Adipose tissue (tissue), 3 donors: ENCODE results near the gene OR2A2. TPM values are rescaled to one million over a fixed set of nuclear protein-coding genes. Genes with fewer than 3 reads are reported as not detected.
"Not testable (repeated sequence)": the region's sequence is repeated elsewhere in the genome, so short reads cannot be mapped to it uniquely, and the experiment has no call there.

Source experiments
- H3K27ac ChIP-seq: one replicate; pipeline ENCODE4 v1.5.1; 2013; ENCODE audit warnings: low read depth, low read length
- WGBS, 3 donors: extraction: QIAGEN DNeasy Blood & Tissue Kit; methylation state at CpG; one replicate each; pipeline ENCODE4 v1.1.7; 2013; 5-methylcytosine and 5-hydroxymethylcytosine counted together
- polyA plus RNA-seq, 3 donors: library from polyadenylated mRNA; stranded (reverse); fragments of 200-250 nt; gene quantifications; one replicate each; pipeline ENCODE4 v1.2.3, GENCODE V29; 2013
- donor health status: healthy with polysubstance abuse.
- donor health status: Bipolar disorder and iron deficiency.
- donor health status: healthy.

The OR2A2 gene, protein sequence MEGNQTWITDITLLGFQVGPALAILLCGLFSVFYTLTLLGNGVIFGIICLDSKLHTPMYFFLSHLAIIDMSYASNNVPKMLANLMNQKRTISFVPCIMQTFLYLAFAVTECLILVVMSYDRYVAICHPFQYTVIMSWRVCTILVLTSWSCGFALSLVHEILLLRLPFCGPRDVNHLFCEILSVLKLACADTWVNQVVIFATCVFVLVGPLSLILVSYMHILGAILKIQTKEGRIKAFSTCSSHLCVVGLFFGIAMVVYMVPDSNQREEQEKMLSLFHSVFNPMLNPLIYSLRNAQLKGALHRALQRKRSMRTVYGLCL
- polyA plus RNA-seq, result not detected

DNA sequence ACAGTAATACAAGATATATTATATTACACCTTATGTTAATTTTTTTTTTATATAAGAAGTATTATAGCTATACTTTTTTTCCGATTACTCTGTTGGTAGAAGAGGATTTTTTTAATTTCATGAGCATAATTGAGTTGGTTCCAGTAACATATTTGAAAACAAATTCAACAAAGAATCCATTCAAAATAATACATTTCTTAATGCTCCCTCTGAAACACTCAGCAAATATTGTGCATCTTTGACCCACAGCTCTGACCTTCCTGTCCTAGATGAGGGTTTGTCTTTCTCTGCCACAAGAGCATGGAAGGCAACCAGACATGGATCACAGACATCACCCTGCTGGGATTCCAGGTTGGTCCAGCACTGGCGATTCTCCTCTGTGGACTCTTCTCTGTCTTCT lies at the start of gene OR2A2:
Gene OR2A2, plus strand, starts transcription at position 301 of the 400 bp plus-strand sequence. Its CDS starts 0 bp downstream, at position 301.
- no peak within 1 kb of the TSS for H3K27ac ChIP-seq
- WGBS, 3 donors, result 88 to 92% (median 90%) methylated on average over 2 of the region's 2 CpGs

DNA sequence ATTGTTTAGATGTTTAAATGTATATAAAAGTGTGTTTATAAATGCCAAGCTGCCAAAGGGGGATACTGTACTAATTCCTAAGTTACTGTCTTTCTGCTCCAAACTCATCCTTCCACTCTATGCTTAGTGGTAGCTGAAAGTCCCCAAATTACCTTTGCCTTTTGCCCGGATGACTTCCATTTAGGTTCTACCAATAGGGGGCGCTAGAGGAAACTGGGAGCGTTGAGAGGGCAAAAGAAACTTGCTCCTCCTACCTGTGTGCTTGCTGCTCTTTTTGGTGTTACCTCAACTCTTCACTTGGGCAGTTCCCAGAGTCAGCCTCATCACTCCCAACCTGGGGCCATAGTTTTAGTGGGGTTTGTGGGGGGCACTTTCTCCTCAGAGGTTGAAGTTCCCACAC lies 45.7 kb upstream of the OR2A2 start:
- H3K27ac ChIP-seq, result no peak overlapping the region
- 40 to 44% (median 41%) methylated on average over 3 of the region's 3 CpGs for WGBS, 3 donors

DNA sequence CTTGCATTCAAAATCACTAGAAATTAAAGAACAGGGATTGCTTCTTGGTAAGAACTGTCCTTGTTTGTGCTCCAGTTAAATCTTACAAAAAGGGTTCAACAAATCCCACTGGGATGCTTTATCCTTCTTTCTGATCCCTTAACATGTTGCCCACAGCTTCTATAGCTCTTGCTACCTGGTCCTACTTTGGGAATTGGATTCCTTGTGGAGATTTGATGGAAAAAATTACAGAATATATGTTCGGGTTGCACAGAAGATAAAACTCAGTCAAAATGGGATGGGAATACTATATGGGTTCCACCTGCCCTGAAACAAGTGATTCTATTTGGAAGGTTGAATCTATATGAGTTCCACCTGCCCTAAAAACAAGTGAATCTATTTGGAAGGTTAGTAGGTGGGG lies 39.9 kb upstream of the OR2A2 start, which contains the start of gene OR2A25:
Gene OR2A25, plus strand, starts transcription at position 301 of the 400 bp plus-strand sequence. CDS start 4,409 bp downstream, outside the sequence.
- WGBS, 3 donors, result 53 to 86% (median 77%) methylated on average over 1 of the region's 1 CpG
- H3K27ac ChIP-seq, result no peak within 1 kb of the TSS

DNA sequence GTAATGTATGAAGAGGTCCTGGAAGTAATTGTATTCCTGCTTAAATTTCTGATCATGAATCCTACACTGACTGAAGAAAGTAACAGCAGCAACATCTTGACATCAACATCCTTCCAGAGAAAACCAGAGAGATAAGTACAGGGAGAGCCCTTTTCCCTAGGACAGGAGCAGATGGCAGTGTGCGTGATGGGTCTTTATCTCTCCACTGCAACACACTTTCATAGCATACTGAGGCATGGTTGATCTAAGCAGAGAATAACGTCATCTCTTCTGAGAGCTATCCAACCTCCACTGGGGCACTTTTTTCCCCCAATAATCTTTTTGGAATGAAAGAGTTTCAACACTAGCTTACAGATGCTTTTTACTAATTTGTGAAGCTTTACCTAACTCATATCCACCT lies 39.4 kb upstream of the OR2A2 start:
- H3K27ac ChIP-seq, result no peak overlapping the region
- WGBS, 3 donors, result 74 to 78% (median 75%) methylated on average over 2 of the region's 2 CpGs

DNA sequence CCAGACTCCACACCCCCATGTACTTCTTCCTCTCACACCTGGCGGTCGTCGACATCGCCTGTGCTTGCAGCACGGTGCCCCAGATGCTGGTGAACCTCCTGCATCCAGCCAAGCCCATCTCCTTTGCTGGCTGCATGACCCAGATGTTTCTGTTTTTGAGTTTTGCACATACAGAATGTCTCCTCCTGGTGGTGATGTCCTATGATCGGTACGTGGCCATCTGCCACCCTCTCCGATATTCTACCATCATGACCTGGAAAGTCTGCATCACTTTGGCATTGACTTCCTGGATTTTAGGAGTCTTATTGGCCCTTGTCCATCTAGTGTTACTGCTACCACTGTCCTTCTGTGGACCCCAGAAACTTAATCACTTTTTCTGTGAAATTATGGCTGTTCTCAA lies 35.0 kb upstream of the OR2A2 start:
- 93 to 94% (median 94%) methylated on average over 8 of the region's 8 CpGs for WGBS, 3 donors
- no peak overlapping the region for H3K27ac ChIP-seq

DNA sequence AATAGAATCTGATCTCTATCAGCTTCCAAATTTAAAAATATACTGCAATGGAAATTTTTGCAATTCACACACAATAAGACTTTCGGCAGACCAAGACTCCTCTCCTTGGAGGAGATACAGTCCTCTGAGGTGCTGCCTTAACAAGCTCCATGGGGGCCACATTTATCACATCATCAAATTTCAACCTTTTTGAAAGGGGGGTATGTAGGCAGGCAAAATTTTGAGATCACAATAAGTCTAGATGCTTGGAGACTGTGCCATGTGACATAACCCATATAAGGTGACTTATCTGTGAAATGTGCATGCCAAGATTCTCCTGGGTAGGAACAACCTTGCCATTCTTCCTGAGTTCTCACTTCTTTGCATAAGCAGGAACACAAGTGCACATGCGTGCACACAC lies 23.4 kb upstream of the OR2A2 start, which contains the start of gene OR2A12:
Gene OR2A12, plus strand, starts transcription at position 301 of the 400 bp plus-strand sequence. CDS start 8,830 bp downstream, outside the sequence.
- WGBS, 3 donors, result 74 to 96% (median 92%) methylated on average over 2 of the region's 2 CpGs
- H3K27ac ChIP-seq, result no peak within 1 kb of the TSS

DNA sequence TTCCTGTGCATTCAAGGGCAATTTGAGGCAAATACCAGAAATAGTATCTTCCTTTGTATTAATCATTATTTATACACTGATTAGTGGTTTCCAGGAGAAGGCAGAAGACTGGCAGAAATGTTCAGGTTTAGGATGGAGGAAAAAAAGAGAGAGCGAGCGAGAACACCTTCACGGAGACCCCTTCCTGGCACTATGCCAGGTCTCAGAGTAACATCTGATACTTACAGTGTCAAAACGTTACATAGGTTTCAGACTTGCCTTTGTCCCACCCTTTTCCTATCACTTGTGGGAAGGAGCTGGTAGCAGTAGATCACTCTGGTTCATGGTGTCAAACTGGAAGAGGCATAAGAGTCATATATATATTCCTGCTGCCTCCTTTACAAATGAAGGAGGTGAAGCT lies 22.7 kb upstream of the OR2A2 start:
- WGBS, 3 donors, result 63 to 75% (median 72%) methylated on average over 4 of the region's 4 CpGs

DNA sequence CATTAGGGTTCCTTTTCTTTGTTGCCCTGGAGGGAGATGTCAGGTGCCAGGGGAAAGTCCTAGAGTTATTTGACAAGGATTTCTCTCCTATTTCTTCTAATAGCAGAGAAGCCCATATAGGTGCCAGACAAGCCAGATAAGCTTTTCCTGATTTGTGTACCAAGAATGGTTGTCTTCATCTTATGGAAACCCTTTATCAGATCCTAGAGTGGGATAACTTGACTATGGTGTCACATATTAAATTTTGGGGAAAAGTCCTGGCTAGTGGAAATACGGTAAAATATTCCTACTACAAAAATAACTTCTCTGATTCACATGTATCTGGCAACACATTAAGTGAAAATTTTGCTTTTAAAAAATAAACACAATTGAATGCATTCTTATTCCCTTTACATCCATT lies 22.2 kb upstream of the OR2A2 start:
- WGBS, 3 donors, result 80 to 89% (median 86%) methylated on average over 1 of the region's 1 CpG
- no peak overlapping the region for H3K27ac ChIP-seq

More for the DNA sequence above, 22.7 kb upstream of the OR2A2 start:
- no peak overlapping the region for H3K27ac ChIP-seq

DNA sequence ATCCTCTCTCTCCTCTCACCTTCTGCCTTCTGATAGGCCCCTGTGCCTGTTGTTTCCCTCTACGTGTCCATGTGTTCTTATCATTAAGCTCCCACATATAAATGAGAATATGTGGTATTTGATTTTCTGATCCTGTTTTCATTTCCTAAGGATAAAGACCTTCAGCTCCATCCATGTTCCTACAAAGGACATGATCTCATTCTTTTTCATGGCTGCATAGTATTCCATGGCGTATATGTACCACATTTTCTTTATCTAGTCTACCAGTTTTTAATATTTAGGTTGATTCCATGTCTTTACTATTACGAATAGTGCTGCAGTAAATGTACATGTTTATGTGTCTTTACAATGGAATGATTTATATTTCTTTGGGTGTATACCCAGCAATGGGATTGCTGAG lies 18.7 kb upstream of the OR2A2 start:
- WGBS, 3 donors, result 83 to 94% (median 91%) methylated on average over 3 of the region's 3 CpGs
- no peak overlapping the region for H3K27ac ChIP-seq

DNA sequence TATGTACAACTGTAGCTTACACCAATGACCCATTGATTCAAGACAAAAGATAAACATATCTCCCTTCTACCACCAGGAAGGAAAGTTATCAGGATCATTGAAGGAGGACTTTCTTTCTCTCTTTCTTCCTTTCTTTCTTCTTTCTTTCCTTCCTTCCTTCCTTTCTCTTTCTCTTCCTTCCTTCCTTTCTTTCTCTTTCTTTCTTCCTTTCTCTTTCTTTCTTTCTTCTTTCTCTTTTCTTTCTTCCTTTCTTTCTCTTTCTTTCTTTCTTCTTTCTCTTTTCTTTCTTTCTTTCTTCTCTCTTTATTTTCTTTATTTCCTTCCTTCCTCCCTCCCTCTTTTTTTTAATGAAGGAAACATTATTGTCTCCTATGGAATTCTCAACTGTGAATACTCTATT lies 10.6 kb upstream of the OR2A2 start:
- H3K27ac ChIP-seq, result no peak overlapping the region

DNA sequence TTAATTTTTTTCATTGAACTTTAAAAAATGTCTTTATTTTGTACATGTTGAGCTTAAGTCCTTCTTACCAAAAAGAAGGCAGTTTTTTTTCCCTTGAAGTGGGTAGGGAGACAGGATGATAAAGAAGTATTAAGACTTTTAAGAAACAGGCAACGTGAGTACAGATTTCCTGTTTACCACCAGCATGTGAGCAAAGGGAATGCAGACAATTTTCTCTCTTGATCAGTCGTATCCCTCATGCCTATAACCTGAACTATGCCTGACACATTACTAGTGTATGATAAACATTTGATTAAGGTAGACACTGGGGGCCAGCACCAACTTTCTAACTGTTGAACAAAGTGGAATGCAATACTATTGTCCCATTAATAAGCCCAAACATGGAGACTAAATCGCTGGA lies 8.8 kb upstream of the OR2A2 start:
- no peak overlapping the region for H3K27ac ChIP-seq
- 38 to 57% (median 48%) methylated on average over 3 of the region's 3 CpGs for WGBS, 3 donors

DNA sequence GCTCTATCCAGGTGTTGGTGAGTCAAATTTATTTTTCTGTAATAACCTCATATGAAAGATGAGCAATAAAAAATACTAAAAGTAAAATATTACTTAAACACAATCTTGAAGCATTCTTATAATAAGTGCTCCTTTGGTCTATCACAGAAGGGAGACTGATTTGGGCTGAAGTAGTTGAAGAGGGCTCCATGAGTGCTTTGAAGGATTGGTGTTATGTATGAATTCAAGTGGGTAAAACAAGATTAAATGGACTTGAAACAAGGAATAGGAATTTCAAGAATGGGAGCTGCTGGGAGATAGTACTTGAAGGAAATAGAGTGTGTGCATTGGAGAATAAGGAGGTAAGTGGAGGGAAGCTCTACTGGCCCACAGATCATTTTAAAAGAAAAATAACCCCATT lies 7.3 kb upstream of the OR2A2 start:
- H3K27ac ChIP-seq, result no peak overlapping the region

DNA sequence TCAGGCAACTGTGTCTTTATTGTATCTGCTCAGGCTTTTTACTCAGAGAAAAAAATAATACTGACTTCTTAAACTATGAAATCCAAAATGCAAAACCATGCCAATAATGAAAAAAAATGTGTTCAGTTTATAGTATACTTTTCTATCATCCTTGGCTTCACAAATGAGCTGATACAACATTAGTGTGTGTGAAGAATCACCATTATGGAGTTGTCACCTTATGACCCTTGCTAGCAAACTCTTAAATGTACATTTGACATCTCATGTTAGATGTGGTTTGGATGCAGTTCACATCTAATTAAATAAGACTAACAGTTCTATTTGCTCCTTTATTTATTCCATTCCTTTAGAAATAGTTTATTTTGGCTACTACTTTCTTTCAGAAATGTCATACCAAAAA lies 4.2 kb upstream of the OR2A2 start:
- no peak overlapping the region for H3K27ac ChIP-seq

DNA sequence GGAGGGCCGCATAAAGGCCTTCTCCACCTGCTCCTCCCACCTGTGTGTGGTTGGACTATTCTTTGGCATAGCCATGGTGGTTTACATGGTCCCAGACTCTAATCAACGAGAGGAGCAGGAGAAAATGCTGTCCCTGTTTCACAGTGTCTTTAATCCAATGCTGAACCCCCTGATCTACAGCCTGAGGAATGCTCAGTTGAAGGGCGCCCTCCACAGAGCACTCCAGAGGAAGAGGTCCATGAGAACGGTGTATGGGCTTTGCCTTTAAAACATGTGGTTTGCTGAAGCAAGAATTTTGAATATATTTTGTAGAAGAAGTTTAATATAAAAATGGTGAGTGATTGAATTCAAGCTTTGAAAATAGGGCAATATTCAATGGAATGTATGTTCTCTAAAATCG lies 889 bp downstream of the OR2A2 start:
- H3K27ac ChIP-seq, result no peak overlapping the region
- 80 to 82% (median 81%) methylated on average over 5 of the region's 5 CpGs for WGBS, 3 donors

DNA sequence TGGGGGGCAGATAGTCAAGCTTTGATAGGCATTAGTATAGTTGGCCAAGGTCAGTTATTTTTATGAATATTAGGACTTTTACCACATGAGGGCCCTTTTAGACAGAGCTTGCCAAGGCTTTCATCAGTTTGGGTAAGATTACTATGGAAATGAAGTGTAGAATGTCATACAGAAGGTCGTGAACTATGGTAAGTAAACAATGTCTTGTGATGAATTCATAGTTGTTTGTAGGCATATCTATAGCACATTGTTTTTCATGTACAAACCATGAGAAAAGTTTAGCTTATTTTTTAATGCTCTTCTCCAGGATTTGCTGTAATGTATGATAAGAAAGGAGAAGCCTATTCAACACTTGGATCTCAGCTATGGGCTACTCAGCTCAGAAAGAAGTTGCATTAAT lies 4.3 kb downstream of the OR2A2 start:
- 28 to 63% (median 63%) methylated on average over 1 of the region's 1 CpG for WGBS, 3 donors
- H3K27ac ChIP-seq, result no peak overlapping the region

DNA sequence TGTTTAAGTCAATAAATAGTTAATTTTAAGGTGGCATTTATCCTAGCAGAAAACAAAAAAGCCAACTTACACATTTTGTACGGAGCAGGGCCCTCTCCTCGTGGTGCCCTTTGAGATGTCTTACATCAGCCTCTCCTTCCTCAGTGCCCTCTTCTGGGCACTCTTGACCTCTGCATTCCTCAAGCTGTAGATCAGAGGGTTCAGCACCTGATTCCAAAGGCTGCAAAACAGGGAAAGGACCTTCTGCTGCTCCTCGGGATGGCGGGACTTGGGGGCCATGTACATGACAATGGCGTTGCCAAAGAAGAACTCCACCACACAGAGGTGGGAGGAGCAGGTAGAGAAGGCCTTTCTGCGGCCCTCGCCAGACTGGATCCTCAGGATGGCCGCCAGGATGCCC lies 9.0 kb downstream of the OR2A2 start:
- 77 to 81% (median 78%) methylated on average over 8 of the region's 8 CpGs for WGBS, 3 donors

DNA sequence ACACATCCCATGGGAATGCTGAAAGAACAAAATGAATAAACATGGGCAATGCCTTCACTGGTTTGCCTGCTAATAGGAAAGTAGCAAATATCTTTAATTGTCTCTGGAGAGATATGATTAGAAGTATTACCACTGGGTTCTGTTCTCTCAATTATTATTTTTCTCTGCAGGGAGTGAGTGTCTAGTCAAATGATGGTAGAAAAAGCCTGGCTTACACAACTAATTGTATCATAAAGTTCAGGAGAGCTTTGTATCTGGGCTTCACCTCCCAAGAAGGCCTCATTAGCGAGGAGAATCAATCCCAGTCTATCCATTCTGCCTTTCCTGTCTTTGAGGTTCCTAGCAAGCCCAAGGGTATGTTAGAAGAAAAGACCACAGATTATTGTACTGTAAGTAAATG lies 13.5 kb downstream of the OR2A2 start, which contains the start of gene OR2A14:
Gene OR2A14, plus strand, starts transcription at position 301 of the 400 bp plus-strand sequence. CDS start 5,937 bp downstream, outside the sequence.
- no peak within 1 kb of the TSS for H3K27ac ChIP-seq
- 90 to 93% (median 93%) methylated on average over 1 of the region's 1 CpG for WGBS, 3 donors

More for the DNA sequence above, 9.0 kb downstream of the OR2A2 start:
- H3K27ac ChIP-seq, result no peak overlapping the region

DNA sequence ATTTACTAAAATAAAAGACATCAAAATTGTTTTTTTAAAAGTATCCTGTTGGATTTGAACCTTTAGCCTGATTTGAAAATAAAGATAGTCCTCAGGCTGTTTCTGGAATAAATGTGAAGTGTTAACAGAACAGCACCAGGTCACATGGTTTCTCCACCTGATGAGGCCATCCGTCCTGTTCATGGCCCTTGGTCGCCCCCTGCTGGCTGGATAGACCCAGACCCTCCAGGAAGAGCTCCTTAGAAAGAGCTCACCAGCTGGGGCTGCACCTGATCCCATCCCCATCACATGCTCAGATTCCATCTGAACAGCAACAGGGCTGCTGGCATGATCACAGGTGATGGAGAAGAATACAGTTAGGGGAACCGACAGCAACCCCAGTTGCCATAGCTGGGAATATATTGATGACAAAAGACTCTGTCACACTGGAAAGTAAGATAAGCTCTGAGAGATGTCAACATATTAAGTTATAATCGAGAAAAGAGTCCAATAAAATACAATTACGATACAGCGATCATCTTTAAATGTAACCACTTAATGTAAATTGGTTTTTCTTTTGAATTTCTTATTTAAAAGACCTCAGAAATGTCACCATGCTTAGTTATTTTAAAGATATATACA lies 18.4 kb downstream of the OR2A2 start:
- no peak overlapping the region for H3K27ac ChIP-seq
- WGBS, 3 donors, result 41 to 44% (median 43%) methylated on average over 6 of the region's 6 CpGs

DNA sequence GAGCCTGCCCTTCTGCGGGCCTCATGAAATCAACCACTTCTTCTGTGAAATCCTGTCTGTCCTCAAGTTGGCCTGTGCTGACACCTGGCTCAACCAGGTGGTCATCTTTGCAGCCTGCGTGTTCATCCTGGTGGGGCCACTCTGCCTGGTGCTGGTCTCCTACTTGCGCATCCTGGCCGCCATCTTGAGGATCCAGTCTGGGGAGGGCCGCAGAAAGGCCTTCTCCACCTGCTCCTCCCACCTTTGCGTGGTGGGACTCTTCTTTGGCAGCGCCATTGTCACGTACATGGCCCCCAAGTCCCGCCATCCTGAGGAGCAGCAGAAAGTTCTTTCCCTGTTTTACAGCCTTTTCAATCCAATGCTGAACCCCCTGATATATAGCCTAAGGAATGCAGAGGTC lies 20.2 kb downstream of the OR2A2 start:
- 88 to 92% (median 92%) methylated on average over 9 of the region's 9 CpGs for WGBS, 3 donors
- H3K27ac ChIP-seq, result not testable (repeated sequence)

DNA sequence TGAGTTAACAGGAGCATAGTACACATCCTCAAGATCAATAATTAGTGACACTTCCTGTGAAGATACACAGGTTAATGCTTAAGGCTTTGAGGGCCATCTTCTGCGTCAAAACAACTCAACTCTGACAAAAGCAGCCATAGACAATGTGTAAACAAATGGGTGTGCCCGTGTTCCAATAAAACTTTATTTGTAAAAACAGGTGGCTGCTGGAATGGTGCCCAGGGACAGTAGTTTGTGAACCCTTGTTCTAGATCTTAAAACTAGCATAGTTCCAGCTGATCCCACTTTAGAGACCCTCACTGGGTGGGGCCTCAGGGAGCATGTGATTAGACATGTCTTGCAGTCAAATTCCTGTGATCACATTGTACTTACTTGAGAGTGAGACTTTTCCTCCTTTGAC lies 21.3 kb downstream of the OR2A2 start:
- 86 to 87% (median 86%) methylated on average over 2 of the region's 2 CpGs for WGBS, 3 donors

More for the DNA sequence above, 21.3 kb downstream of the OR2A2 start:
- no peak overlapping the region for H3K27ac ChIP-seq
